Vagina (tissue), 2 donors: ENCODE results near the gene TMEM59L.
"Not testable (repeated sequence)": the region's sequence is repeated elsewhere in the genome, so short reads cannot be mapped to it uniquely, and the experiment has no call there.

Experiments
- POLR2A ChIP-seq, 2 donors: fragments of 450-650 bp; IDR thresholded peaks; one replicate each; pipeline ENCODE4 v1.6.1; 2017; ENCODE audit warnings: antibody characterized with exemption in 2 of 2, mild to moderate bottlenecking in 2 of 2, moderate library complexity in 2 of 2
- TF ChIP-seq, protein P1 (sequence below), 3 experiments: fragments of 450-650 bp in 2 of 3; fragments of 200-600 bp in 1 of 3; sonication (generic) in 1 of 3; IDR thresholded peaks; one replicate each; pipeline ENCODE4 v1.5.1; 2017 to 2019; ENCODE audit warnings: antibody characterized with exemption in 3 of 3, mild to moderate bottlenecking in 2 of 3, moderate library complexity in 2 of 3

DNA sequence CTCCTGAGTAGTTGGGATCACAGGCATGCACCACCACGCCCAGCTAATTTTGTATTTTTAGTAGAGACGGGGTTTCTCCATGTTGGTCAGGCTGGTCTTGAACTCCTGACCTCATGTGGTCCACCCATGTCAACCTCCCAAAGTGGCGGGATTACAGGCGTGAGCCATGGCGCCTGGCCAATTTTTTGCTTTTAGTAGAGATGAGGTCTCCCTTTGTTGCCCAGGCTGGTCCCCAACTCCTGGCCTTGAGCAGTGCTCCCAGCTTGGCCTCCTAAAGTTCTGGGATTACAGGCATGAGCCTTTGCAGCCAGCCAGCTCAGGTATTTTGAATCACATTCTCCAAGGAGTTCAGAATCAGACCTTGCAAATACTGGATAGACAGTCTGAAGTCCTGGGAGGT, 19.9 kb upstream of the TMEM59L start:
- TF ChIP-seq, protein P1, sequence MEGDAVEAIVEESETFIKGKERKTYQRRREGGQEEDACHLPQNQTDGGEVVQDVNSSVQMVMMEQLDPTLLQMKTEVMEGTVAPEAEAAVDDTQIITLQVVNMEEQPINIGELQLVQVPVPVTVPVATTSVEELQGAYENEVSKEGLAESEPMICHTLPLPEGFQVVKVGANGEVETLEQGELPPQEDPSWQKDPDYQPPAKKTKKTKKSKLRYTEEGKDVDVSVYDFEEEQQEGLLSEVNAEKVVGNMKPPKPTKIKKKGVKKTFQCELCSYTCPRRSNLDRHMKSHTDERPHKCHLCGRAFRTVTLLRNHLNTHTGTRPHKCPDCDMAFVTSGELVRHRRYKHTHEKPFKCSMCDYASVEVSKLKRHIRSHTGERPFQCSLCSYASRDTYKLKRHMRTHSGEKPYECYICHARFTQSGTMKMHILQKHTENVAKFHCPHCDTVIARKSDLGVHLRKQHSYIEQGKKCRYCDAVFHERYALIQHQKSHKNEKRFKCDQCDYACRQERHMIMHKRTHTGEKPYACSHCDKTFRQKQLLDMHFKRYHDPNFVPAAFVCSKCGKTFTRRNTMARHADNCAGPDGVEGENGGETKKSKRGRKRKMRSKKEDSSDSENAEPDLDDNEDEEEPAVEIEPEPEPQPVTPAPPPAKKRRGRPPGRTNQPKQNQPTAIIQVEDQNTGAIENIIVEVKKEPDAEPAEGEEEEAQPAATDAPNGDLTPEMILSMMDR (IDR thresholded peaks at IDR 0.05), result not testable (repeated sequence)
- not testable (repeated sequence) for TF ChIP-seq POLR2A (IDR thresholded peaks at IDR 0.05)
